Endothelial cell of umbilical vein (primary cell): ENCODE results near the gene MACROD2. TPM values are rescaled to one million over a fixed set of nuclear protein-coding genes. Genes with fewer than 3 reads are reported as not detected.

Source experiments
- BruUV-seq: library from RNA; stranded (reverse); fragments of 400-500 nt; replicated peaks from 2 replicates; lab custom pipeline; 2021; lab: Mats Ljungman, UMichigan
- CTCF ChIA-PET: fragments of 300-600, 350-600 bp; sonication (Branson Sonifier 250); formaldehyde crosslinking; loops from one replicate; lab custom pipeline; 2021; ENCODE audit warnings: antibody characterized with exemption, inconsistent platforms; lab: Charles Lee
- POLR2A ChIA-PET: fragments of 300-600, 350-600 bp; sonication (Branson Sonifier 250); formaldehyde crosslinking; loops from one replicate; lab custom pipeline; 2021; ENCODE audit warnings: antibody characterized with exemption, inconsistent platforms; lab: Charles Lee
- DNase-seq: peaks from one replicate; pipeline ENCODE4 v3.0.0-alpha.2; 2011; ENCODE audit warnings: low read depth, low spot score
- FAIRE-seq: peaks from 2 replicates; lab custom pipeline; 2011; peaks lifted over from hg19 to GRCh38; lab: Jason Lieb, UNC
- H2AFZ ChIP-seq: 2 replicates; pipeline ENCODE4 v1.6.0; 2012; ENCODE audit warnings: low read depth, low read length, control low read depth, inconsistent platforms
- H3K27ac ChIP-seq: 2 replicates; pipeline ENCODE4 v1.5.1; 2011; ENCODE audit warnings: low read depth, mild to moderate bottlenecking, control low read depth, low read length, moderate library complexity; ENCODE audit not compliant: insufficient read depth
- H3K27me3 ChIP-seq, 2 experiments: 2 replicates each; pipeline versions ENCODE4 v1.6.0 to v1.6.1; 2011; ENCODE audit warnings: low read length in 2 of 2, mixed read lengths in 1 of 2; ENCODE audit not compliant: control insufficient read depth in 2 of 2, insufficient read depth in 2 of 2
- H3K36me3 ChIP-seq, 2 experiments: 2 replicates in 1 of 2; 3 replicates in 1 of 2; pipeline ENCODE4 v1.5.1; 2011; ENCODE audit warnings: low read length in 2 of 2, mild to moderate bottlenecking in 1 of 2, moderate library complexity in 1 of 2; ENCODE audit not compliant: control insufficient read depth in 2 of 2, insufficient read depth in 2 of 2; ENCODE audit errors: extremely low read depth in 1 of 2
- H3K4me1 ChIP-seq: 3 replicates; pipeline ENCODE4 v1.5.1; 2011; ENCODE audit warnings: mild to moderate bottlenecking, low read length; ENCODE audit not compliant: control insufficient read depth, insufficient read depth; ENCODE audit errors: extremely low read depth
- H3K4me2 ChIP-seq: 2 replicates; pipeline ENCODE4 v1.6.1; 2011; ENCODE audit warnings: low read length, control low read depth, mixed read lengths; ENCODE audit not compliant: insufficient read depth
- H3K4me3 ChIP-seq, 3 experiments: fragments of 200-600 bp in 1 of 3; sonication (generic), shearing (Covaris generic) in 1 of 3; replicated peaks in 1 of 3; 2 replicates each; pipeline ENCODE4 v1.5.1; 2011 to 2016; ENCODE audit warnings: control low read depth in 3 of 3, low read length in 3 of 3, mild to moderate bottlenecking in 2 of 3, inconsistent platforms in 1 of 3, low read depth in 1 of 3, moderate library complexity in 1 of 3; ENCODE audit not compliant: insufficient read depth in 1 of 3
- H3K79me2 ChIP-seq: 2 replicates; pipeline ENCODE4 v1.6.0; 2012; ENCODE audit warnings: low read length, inconsistent platforms; ENCODE audit not compliant: control insufficient read depth, insufficient read depth
- H3K9ac ChIP-seq: replicated peaks from 2 replicates; pipeline ENCODE3; 2011; ENCODE audit warnings: low read length, control low read depth; ENCODE audit not compliant: insufficient read depth; ENCODE audit errors: extremely low read depth
- H3K9me1 ChIP-seq: replicated peaks from 3 replicates; pipeline ENCODE4 v1.6.0; 2011; ENCODE audit warnings: mild to moderate bottlenecking, low read length; ENCODE audit not compliant: control insufficient read depth, insufficient read depth; ENCODE audit errors: extremely low read depth
- H3K9me3 ChIP-seq: replicated peaks from 2 replicates; pipeline ENCODE4 v1.5.1; 2012; ENCODE audit warnings: low read length, inconsistent platforms; ENCODE audit not compliant: control insufficient read depth, insufficient read depth
- H4K20me1 ChIP-seq: replicated peaks from 2 replicates; pipeline ENCODE3; 2011; ENCODE audit warnings: mild to moderate bottlenecking, low read length; ENCODE audit not compliant: control insufficient read depth, insufficient read depth; ENCODE audit errors: extremely low read depth
- CTCF ChIP-seq, 2 donors: IDR thresholded peaks; 1 replicate in 1 of 2; 2 replicates in 1 of 2; pipeline ENCODE4 v1.5.1; 2011; ENCODE audit warnings: low read length in 2 of 2, mild to moderate bottlenecking in 2 of 2, moderate library complexity in 2 of 2, control low read depth in 1 of 2, inconsistent platforms in 1 of 2, low read depth in 1 of 2; ENCODE audit not compliant: insufficient read depth in 1 of 2; ENCODE audit errors: extremely low read depth in 1 of 2
- EZH2 ChIP-seq: IDR thresholded peaks from 2 replicates; pipeline ENCODE4 v1.6.1; 2012; ENCODE audit warnings: borderline replicate concordance, low read depth, mild to moderate bottlenecking, moderate library complexity, low read length, inconsistent platforms; ENCODE audit not compliant: severe bottlenecking
- FOS ChIP-seq: IDR thresholded peaks from 2 replicates; pipeline ENCODE4 v1.6.1; 2011; ENCODE audit warnings: mild to moderate bottlenecking, low read length, moderate library complexity, borderline replicate concordance; ENCODE audit not compliant: insufficient read depth
- GATA2 ChIP-seq: IDR thresholded peaks from 2 replicates; pipeline ENCODE4 v1.7.0; 2011; ENCODE audit warnings: low read depth, mild to moderate bottlenecking, moderate library complexity, mixed read lengths, low read length; ENCODE audit not compliant: insufficient read length, insufficient read depth
- JUN ChIP-seq: IDR thresholded peaks from 2 replicates; pipeline ENCODE4 v1.6.1; 2011; ENCODE audit warnings: borderline replicate concordance, low read depth; ENCODE audit not compliant: insufficient read length, insufficient read depth
- MAX ChIP-seq: IDR thresholded peaks from 2 replicates; pipeline ENCODE4 v1.6.1; 2011; ENCODE audit not compliant: insufficient read depth, insufficient read length
- MYC ChIP-seq: IDR thresholded peaks from one replicate; pipeline ENCODE4 v1.6.1; 2011; ENCODE audit warnings: mild to moderate bottlenecking, low read depth, low read length
- POLR2A ChIP-seq: IDR thresholded peaks from 2 replicates; pipeline ENCODE4 v1.6.1; 2012; ENCODE audit warnings: low read depth, mild to moderate bottlenecking, control low read depth, low read length
- POLR2AphosphoS5 ChIP-seq: IDR thresholded peaks from 2 replicates; pipeline ENCODE4 v1.6.1; 2012; ENCODE audit warnings: low read depth, mild to moderate bottlenecking, control low read depth, low read length, moderate library complexity; ENCODE audit not compliant: insufficient read depth
- dilution Hi-C: fragments of 300-500 bp; cut with MboI; formaldehyde crosslinking; loops from one replicate; pipeline ENCODE4 v1.15.0; 2019; ENCODE audit warnings: low sequenced_read_pairs; ENCODE audit not compliant: extremely low pct_ligation_motif_present
- intact Hi-C: fragments of 100-400 bp; cut with micrococcal nuclease; formaldehyde crosslinking; loops from one replicate; pipeline ENCODE4 v1.10.0; 2022
- polyA plus RNA-seq, 4 experiments: library from polyadenylated mRNA; depleted of rRNA in 3 of 4; stranded (reverse) in 3 of 4; unstranded in 1 of 4; fragments of >200 nt; gene quantifications; 2 replicates each; pipeline versions ENCODE4 v1.2.1 to v1.2.3, GENCODE V29; 2011 to 2012; ENCODE audit warnings: missing spikeins in 1 of 4
- total RNA-seq: library from RNA; stranded (reverse); gene quantifications from 2 replicates; pipeline ENCODE4 v1.2.3, GENCODE V29; 2021

Gene MACROD2
- total and polyA plus RNA-seq, 2 donors (not counting 3 experiments of a cell fraction or from before 2014, with no cell fraction given), result 0.11 to 0.73 TPM

GRCh38 chr20:15138548-15139126 lies 1143.3 kb downstream of the MACROD2 start:
- no peaks in the 10 kb centered on the region for H3K36me3 ChIP-seq
- H3K4me2 ChIP-seq, result no peak overlapping the region
- no peaks in the 10 kb centered on the region for H3K9me1 ChIP-seq
- FAIRE-seq (no peak), DNase-seq (no peak)
- H3K4me3 ChIP-seq, result no peak overlapping the region
- ChIA-PET CTCF (no interaction called here), POLR2A (no interaction called here)
- no peaks in the 10 kb centered on the region for H4K20me1 ChIP-seq
- H3K27me3 ChIP-seq, result no peaks in the 10 kb centered on the region
- no peak for TF ChIP-seq POLR2A
- TF ChIP-seq JUN, result no peak
- TF ChIP-seq GATA2, result no peak
- no peak for TF ChIP-seq EZH2
- TF ChIP-seq FOS, result no peak
- no peak for TF ChIP-seq MYC
- TF ChIP-seq MAX, result no peak
- H3K4me1 ChIP-seq, result no peaks in the 10 kb centered on the region
- BruUV-seq, result no TSS peak
- H3K79me2 ChIP-seq, result no peaks in the 10 kb centered on the region
- H3K9ac ChIP-seq, result no peak overlapping the region
- no peak overlapping the region for H2AFZ ChIP-seq
- H3K27ac ChIP-seq, result no peak overlapping the region
- dilution Hi-C loops, result no loop called here
- H3K9me3 ChIP-seq, result no peaks in the 10 kb centered on the region
- intact Hi-C loops, result no loop called here

- TF ChIP-seq EZH2 (no peak), JUN (no peak), POLR2A (no peak), FOS (no peak), MYC (no peak), POLR2AphosphoS5 (no peak), MAX (no peak), CTCF (IDR thresholded peaks at IDR 0.05; ENCODE audit: extremely low read depth in 1 of 2, insufficient read depth in 1 of 2, low read depth in 1 of 2, low read length in 2 of 2) (no peak), GATA2 (no peak)
- POLR2A ChIA-PET, result no interaction called here
- Histone ChIP-seq H3K9me3 (no peaks in the 10 kb centered on the region), H2AFZ (no peak overlapping the region), H3K79me2 (no peaks in the 10 kb centered on the region), H3K9me1 (no peaks in the 10 kb centered on the region), H3K4me2 (no peak overlapping the region), H3K27ac (no peak overlapping the region), H3K9ac (no peak overlapping the region), H3K4me3 (no peak overlapping the region), H4K20me1 (no peaks in the 10 kb centered on the region), H3K36me3 (no peaks in the 10 kb centered on the region), H3K4me1 (no peaks in the 10 kb centered on the region), H3K27me3 (no peaks in the 10 kb centered on the region)
- dilution Hi-C loops, result no loop called here
- intact Hi-C loops, result no loop called here
- FAIRE-seq, result no peak
- no TSS peak for BruUV-seq
- no peak for DNase-seq
- CTCF ChIA-PET, result interaction anchor here (0.6 kb wide), 1 partner anchor 740 kb away, joined by 4 read pairs; no protein-coding TSS in a partner anchor
Measured at GRCh38 chr20:15139522-15139921, 1144.2 kb downstream of the MACROD2 start.
